Renal cortical epithelial cell (primary cell): ENCODE data around the gene DCAF7. TPM values are rescaled to one million over a fixed set of nuclear protein-coding genes. Genes with fewer than 3 reads are reported as not detected.

Experiments
- DNase-seq: peaks from one replicate; pipeline ENCODE4 v3.0.0-alpha.2; 2011; ENCODE audit warnings: low read depth
- total RNA-seq: library from RNA; depleted of rRNA; stranded (reverse); fragments of >200 nt; gene quantifications from 2 replicates; pipeline ENCODE4 v1.2.3, GENCODE V29; 2014

The DCAF7 gene
- total RNA-seq, 1 donor from 2014 or later = 53.2 TPM

GRCh38 chr17:63629627-63630026, 79.3 kb downstream of the DCAF7 start:
- DNase-seq = peak; percentile 13

DNA sequence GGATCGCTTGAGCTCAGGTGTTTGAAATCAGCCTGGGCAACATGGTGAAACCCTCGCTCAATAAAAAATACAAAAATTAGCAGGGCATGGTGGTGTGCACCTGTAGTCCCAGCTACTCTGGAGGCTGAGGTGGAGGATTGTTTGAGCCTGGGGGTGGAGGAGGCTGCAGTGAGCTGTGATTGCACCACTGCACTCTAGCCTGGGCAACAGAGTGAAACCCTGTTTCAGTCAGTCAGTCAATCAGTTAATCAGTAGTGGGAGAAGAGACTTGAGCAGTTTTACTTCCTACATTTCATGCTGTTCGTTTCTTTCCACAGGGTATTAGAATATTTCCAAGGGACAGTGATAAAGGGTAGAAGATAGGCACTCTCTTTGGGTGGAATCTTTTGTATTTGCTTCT, 80.8 kb downstream of the DCAF7 start:
- DNase-seq = no peak

DNA sequence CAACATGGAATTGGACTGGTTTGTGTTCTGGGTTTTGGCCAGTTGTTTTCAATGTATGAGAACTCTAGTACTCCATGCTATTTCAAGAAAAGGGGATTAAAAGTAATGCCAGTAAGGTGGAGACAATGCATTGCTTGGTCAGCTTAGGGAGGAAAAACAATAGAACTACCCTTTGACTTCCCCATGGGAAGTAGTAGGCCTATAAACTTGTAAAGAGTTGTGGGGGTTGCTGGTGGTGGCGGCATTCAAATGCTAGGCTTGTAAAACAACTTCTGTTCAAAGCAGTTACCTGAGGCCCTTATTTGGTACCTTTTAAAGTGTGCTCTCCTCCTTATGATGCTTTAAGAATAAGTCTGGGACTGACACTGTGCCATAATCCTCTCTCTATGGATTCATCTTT, 81.3 kb downstream of the DCAF7 start:
- DNase-seq = no peak

DNA sequence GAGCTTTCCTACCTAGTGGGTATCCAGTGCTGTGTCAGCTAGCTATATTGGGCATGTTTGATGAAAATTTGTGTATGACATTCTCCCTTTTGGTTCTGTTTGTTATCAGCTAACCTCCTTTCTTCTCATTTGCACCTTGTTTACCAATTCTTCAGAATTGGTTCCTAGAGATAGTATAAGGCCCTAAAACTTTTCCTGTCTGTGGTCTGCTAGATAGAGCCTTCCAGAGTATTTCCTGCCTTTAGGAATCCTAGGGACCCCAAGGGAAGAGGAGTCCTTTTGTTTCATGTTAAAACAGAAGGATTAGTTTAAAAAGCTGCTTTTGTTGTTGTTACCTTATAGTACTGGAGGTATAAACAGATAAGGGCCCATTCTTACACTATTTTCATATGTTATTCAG, 83.5 kb downstream of the DCAF7 start:
- no peak for DNase-seq

- DNase-seq = peak; percentile 40
These were observed 83.9 kb downstream of the DCAF7 start for GRCh38 chr17:63634163-63634562.

- DNase-seq = no peak
These were observed 84.5 kb downstream of the DCAF7 start for GRCh38 chr17:63634816-63635215.

DNA sequence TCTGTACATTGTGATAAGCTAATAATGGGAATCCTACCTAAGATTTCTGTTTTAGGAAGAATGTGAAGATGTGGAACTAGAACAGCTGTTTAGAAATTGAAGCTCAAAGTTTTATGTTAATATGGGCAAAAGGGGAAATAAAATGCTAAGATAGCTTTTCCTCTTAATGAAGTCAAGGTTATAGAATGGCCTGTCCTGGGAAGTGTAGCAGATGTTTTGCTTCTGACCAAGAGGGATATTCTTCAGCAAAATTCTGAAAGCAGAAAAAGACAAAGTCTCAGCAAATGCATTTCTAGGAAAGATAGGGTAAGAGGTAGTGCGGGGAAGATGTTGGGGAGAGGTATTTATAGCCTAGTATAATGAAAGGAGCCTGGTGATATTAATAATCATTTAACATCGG, 85.0 kb downstream of the DCAF7 start:
- DNase-seq = no peak

- DNase-seq = no peak
These were observed 85.5 kb downstream of the DCAF7 start for GRCh38 chr17:63635787-63636186.

- DNase-seq = no peak
These were observed 88.8 kb downstream of the DCAF7 start for GRCh38 chr17:63639125-63639524.

DNA sequence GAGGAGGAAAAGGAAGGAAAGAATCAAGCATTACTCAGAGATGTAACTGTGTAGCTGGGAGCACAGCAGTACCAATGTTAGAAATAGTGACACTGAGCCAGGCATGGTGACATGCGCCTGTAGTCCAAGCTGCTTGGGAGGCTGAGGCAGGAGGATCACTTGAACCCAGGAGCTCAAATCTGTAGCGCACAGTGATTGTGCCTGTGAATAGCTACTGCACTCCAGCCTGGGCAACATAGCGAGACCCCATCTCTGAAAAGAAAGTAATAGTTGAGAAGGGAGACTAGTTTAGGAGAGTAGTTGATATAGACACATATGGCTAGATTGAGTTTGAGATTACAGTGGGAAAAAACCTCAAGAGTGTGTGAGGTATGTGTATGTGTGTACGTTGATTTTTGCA, 89.8 kb downstream of the DCAF7 start:
- DNase-seq = no peak

GRCh38 chr17:63641692-63642448, 91.6 kb downstream of the DCAF7 start:
- DNase-seq = no peak

Other genes with a start within 250 kb of the DCAF7 start
- gene CYB561, start 104.2 kb upstream of the DCAF7 start, total RNA-seq = 24.1 and 29.0 TPM in 2 replicates
- 0.52 and 0.55 TPM in 2 replicates for gene ACE, start 73.4 kb upstream of the DCAF7 start, total RNA-seq
- 0.05 TPM in 1 of 2 replicates, not detected in the other for gene KCNH6, start 27.1 kb upstream of the DCAF7 start, total RNA-seq
- gene TACO1, start 50.4 kb downstream of the DCAF7 start, total RNA-seq = 15.4 and 22.2 TPM in 2 replicates
- 12.0 and 23.2 TPM in 2 replicates for gene MAP3K3, start 71.9 kb downstream of the DCAF7 start, total RNA-seq
- 21.9 and 26.7 TPM in 2 replicates for gene LIMD2, start 149.6 kb downstream of the DCAF7 start, total RNA-seq
- gene STRADA, start 191.3 kb downstream of the DCAF7 start, total RNA-seq = 10.6 and 25.9 TPM in 2 replicates
- gene CCDC47, start 223.1 kb downstream of the DCAF7 start, total RNA-seq = 77.1 and 178 TPM in 2 replicates
- gene DDX42, start 223.7 kb downstream of the DCAF7 start, total RNA-seq = 45.0 and 135 TPM in 2 replicates